CD4-positive, alpha-beta T cell treated with Interleukin-2 at 100 ng/mL for 4 hours (primary cell): ENCODE measurements around the gene PNN.
"Not testable (repeated sequence)": the region's sequence is repeated elsewhere in the genome, so short reads cannot be mapped to it uniquely, and the experiment has no call there.

Experiments used
- DNase-seq: peaks from one replicate; pipeline ENCODE4 v3.0.0-alpha.2; 2020; ENCODE audit warnings: low spot score

Gene PNN

GRCh38 chr14:39174560-39175444 is at the start of gene PNN:
PNN (plus strand) TSS chr14:39175254; CDS start chr14:39175280, 26 bp downstream.
- peak; percentile 98 for DNase-seq

- not testable (repeated sequence) for DNase-seq
Observed at GRCh38 chr14:39137835-39138234, 37.2 kb upstream of the PNN start.

- no peak for DNase-seq
Observed at GRCh38 chr14:39138440-39138839, 36.6 kb upstream of the PNN start.

- no peak for DNase-seq
Observed at GRCh38 chr14:39140170-39140569, 34.9 kb upstream of the PNN start.

GRCh38 chr14:39141623-39142022 is 33.4 kb upstream of the PNN start:
- DNase-seq = not testable (repeated sequence)

GRCh38 chr14:39143226-39143625 is 31.8 kb upstream of the PNN start:
- DNase-seq = not testable (repeated sequence)

- DNase-seq = no peak
Observed at GRCh38 chr14:39145266-39145966, 29.6 kb upstream of the PNN start.

- no peak for DNase-seq
Observed at GRCh38 chr14:39154594-39155189, 20.4 kb upstream of the PNN start.

- DNase-seq = no peak
Observed at GRCh38 chr14:39157491-39157890, 17.6 kb upstream of the PNN start.

- DNase-seq = no peak
Observed at GRCh38 chr14:39158222-39158858, 16.7 kb upstream of the PNN start.

- DNase-seq = no peak
Observed at GRCh38 chr14:39160494-39160893, 14.6 kb upstream of the PNN start.

- not testable (repeated sequence) for DNase-seq
Observed at GRCh38 chr14:39167797-39168320, 7.2 kb upstream of the PNN start.

- DNase-seq = no peak
Observed at GRCh38 chr14:39168591-39168990, 6.5 kb upstream of the PNN start.

- no peak for DNase-seq
Observed at GRCh38 chr14:39169541-39169900, 5.5 kb upstream of the PNN start.

- DNase-seq = no peak
Observed at GRCh38 chr14:39173198-39173597, 1.9 kb upstream of the PNN start.

GRCh38 chr14:39175445-39176262 is 600 bp downstream of the PNN start:
- no peak for DNase-seq

GRCh38 chr14:39176263-39177167 is 1.5 kb downstream of the PNN start:
- no peak for DNase-seq

GRCh38 chr14:39177168-39177545 is 2.1 kb downstream of the PNN start:
- no peak for DNase-seq

- no peak for DNase-seq
Observed at GRCh38 chr14:39179042-39179441, 4.0 kb downstream of the PNN start.

GRCh38 chr14:39180553-39180952 is 5.5 kb downstream of the PNN start:
- no peak for DNase-seq
